HFFc6 (cell line): ENCODE measurements around the gene SQSTM1. TPM values are rescaled to one million over a fixed set of nuclear protein-coding genes. Genes with fewer than 3 reads are reported as not detected.

ENCODE experiments used
- DNase-seq: peaks from one replicate; pipeline ENCODE4 v3.0.0-alpha.2; 2018
- H3K27ac Mint-ChIP-seq: 2 replicates; pipeline ENCODE4 v1.8.0; 2020; ENCODE audit warnings: mild to moderate bottlenecking, mixed read lengths
- H3K27me3 Mint-ChIP-seq: 2 replicates; pipeline ENCODE4 v1.8.0; 2021; ENCODE audit warnings: mild to moderate bottlenecking, moderate library complexity, mixed read lengths; ENCODE audit not compliant: insufficient read depth
- H3K36me3 Mint-ChIP-seq: 2 replicates; pipeline ENCODE4 v1.8.0; 2021; ENCODE audit warnings: low read depth, mixed read lengths
- H3K4me1 Mint-ChIP-seq: 2 replicates; pipeline ENCODE4 v1.8.0; 2020; ENCODE audit warnings: low read depth, mixed read lengths
- H3K4me3 Mint-ChIP-seq: 2 replicates; pipeline ENCODE4 v1.8.0; 2020; ENCODE audit warnings: mild to moderate bottlenecking, moderate library complexity, mixed read lengths
- H3K9me3 Mint-ChIP-seq: 2 replicates; pipeline ENCODE4 v1.8.0; 2020; ENCODE audit warnings: mild to moderate bottlenecking, mixed read lengths
- CTCF ChIP-seq: fragments of 200-600 bp; sonication (generic); IDR thresholded peaks from 2 replicates; pipeline ENCODE4 v1.5.0; 2021; ENCODE audit warnings: antibody characterized with exemption, mild to moderate bottlenecking
- total RNA-seq, 6 experiments: library from RNA; stranded (reverse); fragmentation: NEBNext Ultra II Directional; extraction: Animal tissue kit (Norgen Biotek cat#: 25700); gene quantifications; 2 replicates in 1 of 6; 3 replicates in 5 of 6; pipeline ENCODE4 v1.2.3, GENCODE V29; 2021

The SQSTM1 gene
- total RNA-seq, 6 experiments from 2014 or later, result 188 to 282 (median 280) TPM

GRCh38 chr5:179865491-179866240 is 45.0 kb downstream of the SQSTM1 start:
- peaks cover under 1% of the 10 kb centered on the region for H3K4me1 Mint-ChIP-seq
- H3K36me3 Mint-ChIP-seq, result peaks cover 43% of the 10 kb centered on the region
- H3K9me3 Mint-ChIP-seq, result no peaks in the 10 kb centered on the region
- no peak overlapping the region for H3K27ac Mint-ChIP-seq
- no peak overlapping the region for H3K4me3 Mint-ChIP-seq
- TF ChIP-seq CTCF, result no peak
- DNase-seq, result no peak
- H3K27me3 Mint-ChIP-seq, result peaks cover 2% of the 10 kb centered on the region

- no peak overlapping the region for H3K27ac Mint-ChIP-seq
- peaks cover 50% of the 10 kb centered on the region for H3K36me3 Mint-ChIP-seq
- no peak for DNase-seq
- H3K4me1 Mint-ChIP-seq, result no peaks in the 10 kb centered on the region
- TF ChIP-seq CTCF, result no peak; the same call in 1 of the 2 replicates
- no peak overlapping the region for H3K4me3 Mint-ChIP-seq
- H3K27me3 Mint-ChIP-seq, result peaks cover 2% of the 10 kb centered on the region
- H3K9me3 Mint-ChIP-seq, result no peaks in the 10 kb centered on the region
These were observed 45.8 kb downstream of the SQSTM1 start for GRCh38 chr5:179866241-179867078.

GRCh38 chr5:179867079-179867465 is 46.4 kb downstream of the SQSTM1 start:
- peaks cover 2% of the 10 kb centered on the region for H3K27me3 Mint-ChIP-seq
- DNase-seq, result no peak
- no peak for TF ChIP-seq CTCF
- peaks cover 45% of the 10 kb centered on the region for H3K36me3 Mint-ChIP-seq
- no peak overlapping the region for H3K4me3 Mint-ChIP-seq
- no peaks in the 10 kb centered on the region for H3K4me1 Mint-ChIP-seq
- H3K27ac Mint-ChIP-seq, result no peak overlapping the region
- no peaks in the 10 kb centered on the region for H3K9me3 Mint-ChIP-seq

- TF ChIP-seq CTCF, result no peak
- no peak overlapping the region for H3K27ac Mint-ChIP-seq
- H3K27me3 Mint-ChIP-seq, result peaks cover 1% of the 10 kb centered on the region
- no peak overlapping the region for H3K4me3 Mint-ChIP-seq
- DNase-seq, result no peak
- H3K4me1 Mint-ChIP-seq, result no peaks in the 10 kb centered on the region
- H3K9me3 Mint-ChIP-seq, result no peaks in the 10 kb centered on the region
- peaks cover 42% of the 10 kb centered on the region for H3K36me3 Mint-ChIP-seq
These were observed 46.8 kb downstream of the SQSTM1 start for GRCh38 chr5:179867476-179867875.

GRCh38 chr5:179868541-179868940 is 47.8 kb downstream of the SQSTM1 start:
- H3K4me3 Mint-ChIP-seq, result no peak overlapping the region
- TF ChIP-seq CTCF, result no peak
- no peaks in the 10 kb centered on the region for H3K4me1 Mint-ChIP-seq
- peaks cover 31% of the 10 kb centered on the region for H3K36me3 Mint-ChIP-seq
- H3K27ac Mint-ChIP-seq, result no peak overlapping the region
- DNase-seq, result no peak
- no peaks in the 10 kb centered on the region; the same call in 1 of the 2 replicates for H3K27me3 Mint-ChIP-seq
- no peaks in the 10 kb centered on the region for H3K9me3 Mint-ChIP-seq
